HG03575 (cell line): ENCODE measurements around the gene SH3TC1.

Source experiments
- ATAC-seq: cut with Tn5 transposase; IDR thresholded peaks from one replicate; pipeline ENCODE4 v1.9.1; 2021; ENCODE audit not compliant: unreplicated experiment, insufficient number of reproducible peaks, low FRiP score; ENCODE audit errors: extremely low read depth

The SH3TC1 gene

DNA sequence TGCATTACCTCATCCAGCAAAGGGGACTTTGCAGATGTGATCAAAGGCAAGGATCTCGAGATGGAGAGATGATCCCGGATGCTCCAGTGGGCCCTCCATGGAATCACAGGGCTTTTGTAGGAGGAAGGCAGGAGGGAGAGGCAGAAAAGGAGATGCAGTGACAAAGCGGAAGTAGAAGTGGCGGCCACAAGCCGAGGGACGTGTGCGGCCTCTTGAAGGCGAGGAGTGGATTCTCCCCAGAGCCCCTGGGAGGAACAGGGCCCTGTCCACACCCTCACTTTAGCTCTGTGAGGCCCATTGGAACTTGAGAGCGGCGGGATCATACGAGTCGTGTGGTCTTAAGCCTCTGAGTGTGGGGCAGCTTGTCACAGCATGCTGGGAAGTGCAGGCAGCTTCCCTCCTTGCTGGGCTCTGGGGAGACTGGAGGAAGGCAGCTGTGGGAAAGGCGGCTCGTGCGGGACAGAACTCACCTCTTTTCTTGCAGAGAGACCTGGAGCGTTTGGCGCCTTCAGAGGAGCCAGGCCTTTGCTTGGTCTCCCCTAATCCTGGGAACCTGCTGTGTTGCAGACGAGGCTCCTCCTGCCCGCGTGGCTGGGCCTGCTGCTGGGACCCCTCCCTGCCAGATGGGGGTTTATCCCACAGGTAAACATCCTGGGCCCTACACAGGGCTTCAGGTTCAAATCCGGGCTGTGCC, 10.2 kb downstream of the SH3TC1 start:
- ATAC-seq = no peak

DNA sequence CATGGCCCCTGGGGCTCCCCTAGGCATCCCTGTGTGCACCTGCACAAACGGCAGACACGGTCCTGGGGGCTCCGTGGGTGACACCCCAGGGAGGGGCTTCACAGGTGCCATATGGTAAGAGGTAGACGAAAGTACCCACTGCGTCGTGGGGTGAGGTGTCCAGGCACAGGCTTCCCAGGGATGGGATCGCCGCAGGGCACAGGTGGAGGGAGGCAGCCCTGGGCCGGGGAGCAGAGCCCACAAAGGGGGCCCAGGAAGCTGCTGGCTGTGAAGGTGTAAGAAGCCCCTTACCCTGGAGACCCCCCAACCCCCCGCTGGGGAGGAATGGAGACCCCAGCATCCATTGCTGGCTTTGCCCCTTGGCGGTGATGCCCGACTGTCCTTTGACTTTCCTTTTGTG, 10.9 kb downstream of the SH3TC1 start:
- no peak for ATAC-seq

DNA sequence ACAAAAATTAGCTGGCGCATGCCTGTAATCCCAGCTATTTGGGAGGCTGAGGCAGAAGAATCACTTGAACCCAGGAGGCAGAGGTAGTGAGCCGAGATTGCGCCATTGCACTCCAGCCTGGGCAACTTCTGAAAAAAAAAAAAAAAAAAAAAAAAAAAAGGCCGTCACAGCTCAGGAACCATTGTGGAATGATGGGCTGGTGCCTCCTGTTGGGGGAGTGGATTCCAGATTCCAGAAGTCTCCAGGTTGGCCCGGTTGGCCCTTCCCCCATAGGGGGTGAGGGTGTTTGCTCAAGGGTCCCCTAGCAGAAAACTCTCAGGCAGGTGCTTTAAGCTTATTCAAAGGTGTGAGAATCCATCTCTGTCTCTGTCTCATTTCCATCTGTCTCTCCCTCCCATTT, 11.5 kb downstream of the SH3TC1 start:
- ATAC-seq = no peak

DNA sequence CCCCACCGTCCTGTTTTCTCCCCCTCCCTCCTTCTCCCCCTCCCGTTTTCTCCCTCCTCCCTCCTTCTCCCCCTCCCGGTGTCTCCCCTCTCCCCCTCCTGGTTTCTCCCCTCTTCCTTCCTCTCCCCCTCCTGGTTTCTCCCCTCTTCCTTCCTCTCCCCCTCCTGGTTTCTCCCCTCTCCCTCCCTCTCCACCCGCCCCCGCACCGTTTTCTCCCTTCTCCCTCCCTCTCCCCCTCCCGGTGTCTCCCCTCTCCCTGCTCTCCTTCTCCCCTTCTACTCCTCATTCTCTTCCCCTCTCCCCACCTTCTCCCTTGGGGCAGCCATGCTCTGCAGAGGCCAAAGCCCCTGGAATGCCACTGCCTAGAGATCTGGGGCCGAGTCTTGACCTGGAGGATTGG, 12.2 kb downstream of the SH3TC1 start:
- ATAC-seq = no peak

DNA sequence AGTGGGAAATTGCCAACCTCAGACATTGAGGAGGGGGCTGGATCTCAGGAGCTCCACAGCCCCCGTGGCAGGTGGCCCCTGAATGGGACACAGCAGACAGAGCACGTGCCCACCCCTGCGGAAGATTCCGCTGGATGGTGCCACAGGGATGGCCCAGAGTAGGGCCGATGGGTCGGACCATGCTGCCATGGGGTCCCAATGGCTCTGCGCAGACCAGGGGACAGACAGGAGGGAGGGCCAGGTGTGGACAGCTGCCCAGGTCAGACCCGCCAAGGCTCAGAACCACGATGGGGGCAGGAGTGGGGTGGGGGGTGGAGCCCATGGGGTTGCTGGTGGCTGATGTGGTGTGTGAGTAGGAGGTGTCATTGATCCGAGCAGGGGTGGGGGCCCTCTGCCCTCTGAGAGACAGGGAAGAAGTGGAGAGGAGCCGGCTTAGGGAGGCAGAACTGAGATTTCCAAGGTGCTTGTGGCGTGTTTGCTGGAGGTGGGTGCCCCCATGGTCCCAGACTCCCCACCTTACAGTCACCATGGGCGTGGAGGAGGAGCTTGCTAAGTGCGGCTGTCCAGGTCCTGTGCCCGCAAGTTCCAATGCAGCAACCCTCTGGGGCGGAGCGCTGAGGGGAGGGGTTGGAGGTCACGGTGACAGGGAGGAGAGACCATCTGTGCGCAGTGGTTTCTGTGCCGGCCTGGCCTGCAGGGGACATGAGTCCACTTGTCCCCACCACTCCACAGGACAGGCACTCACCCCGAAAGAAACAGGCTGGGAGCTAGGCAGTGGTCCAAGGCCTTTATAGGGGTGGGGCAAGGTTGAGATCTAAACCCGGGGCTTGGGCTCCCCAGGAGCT, 12.9 kb downstream of the SH3TC1 start:
- no peak for ATAC-seq

DNA sequence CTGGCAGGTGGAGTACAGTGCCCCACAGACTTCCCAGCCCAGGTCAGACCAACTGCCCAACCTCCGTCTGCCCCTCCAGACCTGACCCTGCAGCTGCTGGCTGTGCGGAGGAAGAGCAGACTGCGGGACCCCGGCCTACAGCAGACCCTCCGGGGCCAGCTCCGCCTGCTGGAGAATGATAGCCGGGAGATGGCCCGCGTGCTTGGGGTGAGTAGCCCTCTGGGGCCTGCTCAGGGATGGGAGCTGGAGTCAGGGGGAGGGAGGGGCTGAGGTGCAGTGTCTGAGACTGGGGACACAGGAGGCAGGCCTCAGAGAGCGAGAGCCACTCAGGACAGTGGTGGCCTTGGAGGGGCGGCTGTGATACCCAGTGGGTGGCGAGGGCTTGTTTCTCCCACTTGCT, 13.5 kb downstream of the SH3TC1 start:
- ATAC-seq = no peak

DNA sequence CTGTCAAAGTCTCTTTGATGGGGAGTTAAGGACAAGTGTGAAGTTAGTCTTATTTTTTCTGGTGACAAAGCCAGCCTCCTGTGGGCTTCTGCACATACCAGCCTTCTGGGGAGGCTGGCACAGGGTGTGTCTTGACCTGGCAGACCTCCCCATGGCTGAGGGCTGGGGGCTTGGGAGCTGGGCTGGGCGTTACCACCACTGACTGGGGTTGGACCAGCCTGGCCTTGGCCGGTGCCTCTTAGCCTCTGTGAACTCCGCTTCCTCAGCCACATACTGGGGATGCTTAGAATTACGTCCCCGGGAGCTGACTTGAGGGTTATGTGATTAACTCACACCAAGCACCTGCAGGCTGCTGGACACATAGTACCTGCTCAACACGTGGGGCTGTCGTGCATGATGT, 14.0 kb downstream of the SH3TC1 start:
- ATAC-seq = no peak

DNA sequence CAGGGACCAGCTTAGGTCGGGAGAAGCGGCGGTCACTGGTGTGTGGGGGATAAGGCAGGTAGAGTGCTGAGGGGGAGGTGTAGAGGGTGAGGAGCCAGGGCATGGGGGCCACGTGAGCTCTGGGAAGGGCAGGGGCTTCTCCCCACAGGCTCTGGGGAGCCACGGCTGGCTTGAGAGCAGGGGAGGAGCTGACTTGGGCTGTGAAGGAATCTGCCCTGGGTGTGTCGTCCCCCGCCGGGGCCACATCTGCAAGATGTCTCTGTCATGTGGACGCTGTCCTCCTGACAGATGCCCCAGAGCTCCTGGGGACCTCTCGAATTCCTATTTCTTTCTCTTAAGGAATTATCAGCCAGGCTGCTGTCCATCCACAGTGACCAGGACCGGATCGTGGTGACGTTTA, 15.0 kb downstream of the SH3TC1 start:
- no peak for ATAC-seq

DNA sequence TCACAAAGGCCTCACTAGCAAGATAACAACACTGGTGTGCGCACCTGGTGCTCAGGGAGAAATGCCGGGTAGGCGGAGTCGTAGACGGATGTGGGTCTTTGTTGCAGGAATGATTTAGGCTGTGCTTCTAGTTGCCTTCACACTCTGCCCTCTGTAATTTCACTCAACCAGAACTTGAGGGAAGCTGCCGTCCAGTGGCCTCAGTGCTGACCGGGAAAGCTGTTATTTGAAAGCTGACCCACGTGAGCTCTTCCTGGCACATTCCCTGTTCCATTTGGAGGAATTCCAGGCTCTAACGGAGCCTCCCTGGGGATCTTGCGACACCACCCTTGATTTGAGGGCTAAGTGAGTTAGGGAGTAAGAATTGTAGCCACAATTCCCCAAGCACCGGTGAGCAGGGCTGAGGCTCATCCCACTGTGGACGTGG, 15.9 kb downstream of the SH3TC1 start:
- no peak for ATAC-seq

DNA sequence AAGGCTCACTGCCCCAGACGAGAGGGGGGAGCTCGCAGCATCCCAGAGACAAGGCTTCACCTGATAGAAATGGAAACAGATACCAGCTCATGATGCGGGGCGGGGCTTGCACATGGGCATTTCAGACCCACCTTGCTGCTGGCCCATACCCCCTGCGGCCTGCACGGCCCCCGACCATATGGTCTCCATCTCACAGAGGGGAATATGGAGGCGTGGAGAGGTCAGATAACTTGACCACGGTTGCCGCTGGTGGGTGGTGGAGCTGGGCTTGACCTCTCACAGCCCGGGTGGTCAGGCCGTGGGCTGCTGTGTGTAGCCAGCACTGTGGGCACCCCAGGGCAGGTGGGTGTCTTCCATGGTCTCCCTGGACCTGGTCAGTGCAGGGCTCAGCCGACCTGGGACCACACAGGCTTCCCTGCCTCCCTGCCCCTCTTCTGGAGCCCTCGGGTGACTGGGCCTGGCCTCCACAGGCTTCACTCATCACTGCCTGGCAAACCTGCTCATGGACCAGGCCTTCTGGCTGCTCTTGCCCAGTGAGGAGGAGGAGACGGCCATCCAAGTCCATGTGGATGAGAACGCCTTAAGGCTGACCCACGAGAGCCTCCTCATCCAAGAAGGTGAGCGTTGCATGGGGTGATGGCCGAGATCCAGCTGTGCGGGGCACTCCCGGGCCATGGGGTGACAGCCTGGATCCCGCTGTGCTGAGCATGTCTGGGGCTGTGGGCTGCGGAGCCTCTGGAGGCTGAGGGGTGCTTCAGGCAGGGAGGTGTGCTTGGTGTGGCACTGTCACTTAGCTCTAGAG, 16.8 kb downstream of the SH3TC1 start:
- ATAC-seq = no peak

DNA sequence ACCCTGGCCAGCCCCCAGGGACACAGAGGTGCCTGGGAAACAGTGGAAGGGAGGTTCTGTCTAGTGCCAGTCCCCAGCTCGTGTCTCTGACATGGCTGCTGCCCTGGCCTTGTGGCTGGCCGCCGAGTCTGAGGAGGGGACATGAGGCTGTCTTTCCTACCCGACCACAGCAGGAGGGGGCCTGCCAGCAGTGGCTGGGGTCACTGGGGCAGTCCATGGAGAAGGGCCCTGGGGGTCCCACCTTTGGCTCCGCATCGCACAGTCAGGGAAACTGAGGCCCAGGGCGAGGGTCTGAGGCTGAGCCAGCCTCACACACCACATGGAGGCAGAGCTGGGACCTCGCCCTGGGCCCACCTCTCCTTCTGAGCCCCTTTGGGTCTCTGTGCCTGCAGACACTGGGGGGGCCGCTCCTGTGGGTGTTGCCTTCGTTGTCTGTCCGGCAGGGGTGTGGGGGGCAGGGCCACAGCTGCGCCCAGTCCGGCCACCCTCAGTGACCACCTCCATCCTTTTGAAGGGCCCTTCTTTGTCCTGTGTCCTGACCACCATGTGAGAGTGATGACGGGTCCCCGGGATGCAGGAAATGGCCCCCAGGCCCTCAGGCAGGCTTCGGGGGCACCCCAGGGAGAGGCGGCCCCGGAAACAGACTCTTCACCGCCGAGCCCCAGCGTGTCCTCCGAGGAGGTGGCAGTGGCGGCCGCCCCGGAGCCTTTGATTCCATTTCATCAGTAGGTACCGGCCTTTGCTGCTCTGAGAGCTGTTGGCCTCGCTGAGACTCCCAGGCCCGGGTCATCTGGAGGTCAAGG, 17.6 kb downstream of the SH3TC1 start:
- ATAC-seq = no peak

DNA sequence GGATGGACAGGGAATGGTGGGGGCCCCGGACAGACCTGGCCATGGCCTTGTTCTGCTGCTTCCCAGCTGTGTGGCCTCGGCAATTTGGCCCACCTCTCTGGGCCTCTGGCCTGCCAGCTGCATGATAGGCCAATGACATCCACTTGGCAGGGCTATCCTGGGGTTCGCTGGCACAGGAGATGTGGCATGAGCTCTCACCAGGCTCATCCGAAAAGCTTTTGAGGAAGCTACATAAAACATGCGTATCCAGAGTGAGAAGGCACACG, 18.1 kb downstream of the SH3TC1 start:
- no peak for ATAC-seq

DNA sequence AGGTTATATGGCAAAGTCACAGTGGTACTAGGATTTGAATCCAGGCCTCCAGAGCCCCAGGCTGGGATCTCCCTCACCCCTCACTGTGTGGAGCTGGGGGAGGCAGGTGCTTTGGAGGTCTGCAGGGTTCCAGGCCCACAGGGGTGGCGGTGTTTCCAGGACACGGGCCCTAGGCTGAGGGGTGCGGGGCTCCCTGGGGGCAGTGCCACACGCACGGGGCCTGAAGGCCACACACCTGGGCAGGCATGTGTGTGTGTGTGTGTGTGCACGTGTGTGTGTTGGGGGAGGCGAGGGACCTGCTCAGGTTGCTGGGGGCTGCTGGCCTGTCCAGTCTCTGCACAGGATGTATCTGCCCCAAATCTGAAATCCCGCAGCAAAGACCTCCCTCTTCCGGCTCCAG, 18.8 kb downstream of the SH3TC1 start:
- no peak for ATAC-seq

DNA sequence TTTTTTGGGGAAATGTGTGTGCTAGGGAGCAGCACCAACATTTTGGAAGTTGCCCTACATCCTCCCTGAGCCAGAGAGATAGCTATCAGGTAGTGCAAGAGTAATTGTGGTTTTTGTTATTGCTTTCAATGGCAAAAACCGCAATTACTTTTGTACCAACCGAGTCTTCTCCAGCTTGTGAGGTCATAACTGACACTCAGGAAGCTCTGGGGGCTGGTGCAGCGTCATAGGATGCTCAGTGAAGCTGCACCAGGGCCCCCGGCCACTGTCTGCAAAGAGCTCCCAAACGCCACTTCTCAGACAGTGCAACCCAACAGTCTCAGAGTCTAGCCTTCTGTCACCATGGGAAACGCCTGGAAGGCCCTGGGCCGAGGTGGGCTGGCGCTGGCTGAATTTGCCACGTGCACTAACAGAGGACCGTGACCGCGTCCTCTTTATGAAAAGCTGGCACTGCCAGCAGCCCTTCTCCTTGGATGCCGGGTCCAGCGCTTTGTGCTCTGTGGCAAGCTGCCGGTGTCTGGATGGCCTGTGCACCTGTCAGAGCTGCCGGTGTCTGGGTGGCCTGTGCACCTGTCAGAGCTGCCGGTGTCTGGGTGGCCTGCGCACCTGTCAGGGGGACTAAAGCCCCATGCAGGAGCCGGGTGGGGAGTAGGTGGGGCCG, 19.4 kb downstream of the SH3TC1 start:
- ATAC-seq = no peak

DNA sequence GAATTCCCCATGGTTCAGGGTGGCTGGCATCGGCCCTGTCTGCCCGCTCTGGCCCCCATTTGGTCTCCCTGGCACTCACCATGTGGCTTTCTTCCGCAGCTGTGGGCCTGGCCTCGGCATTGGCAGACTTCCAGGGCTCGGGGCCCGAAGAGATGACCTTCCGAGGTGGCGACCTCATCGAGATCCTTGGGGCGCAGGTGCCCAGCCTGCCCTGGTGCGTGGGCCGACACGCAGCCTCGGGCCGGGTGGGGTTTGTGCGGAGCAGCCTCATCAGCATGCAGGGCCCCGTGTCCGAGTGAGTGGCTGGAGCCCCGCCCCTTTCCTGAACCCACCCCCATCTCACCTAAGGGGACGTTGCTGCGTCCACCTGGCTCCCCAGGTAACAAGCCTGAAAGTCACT, 20.1 kb downstream of the SH3TC1 start:
- ATAC-seq = no peak

DNA sequence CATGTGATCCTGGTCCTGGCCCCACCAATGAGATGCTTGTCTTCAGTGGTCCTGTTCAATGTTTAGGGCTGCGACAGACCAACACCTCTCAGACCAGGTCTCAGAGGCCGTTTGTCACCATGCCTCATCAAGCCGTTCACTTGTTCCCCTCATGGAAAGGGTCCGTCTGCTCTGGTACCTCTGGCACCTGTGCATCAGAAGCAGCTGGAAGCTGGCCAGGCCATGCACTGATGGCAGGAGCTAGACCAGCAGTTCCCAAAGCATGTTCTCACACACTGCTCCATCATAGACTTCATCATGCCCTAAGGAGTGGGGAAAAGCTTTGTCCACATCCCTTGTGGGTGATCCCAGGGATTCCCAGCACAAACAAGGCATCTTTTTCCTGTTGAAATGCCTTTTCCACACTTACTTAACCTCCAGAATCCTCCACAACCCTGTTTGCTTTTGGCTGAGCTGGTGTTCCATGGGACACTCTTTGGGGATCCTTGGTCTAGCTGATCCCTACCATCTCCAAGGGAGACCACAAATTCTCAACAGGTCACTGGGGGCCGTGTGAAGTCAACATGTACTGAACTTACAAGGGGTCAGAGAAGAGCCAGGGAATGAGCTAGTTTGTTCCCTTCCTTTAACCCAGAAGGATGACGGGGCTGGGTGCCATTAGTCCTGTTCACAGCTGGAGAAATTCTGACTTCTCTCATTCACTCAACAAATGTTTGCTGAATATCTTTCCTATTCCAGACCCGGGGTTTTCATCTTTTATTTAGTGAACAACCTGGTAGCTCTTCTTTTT, 21.8 kb downstream of the SH3TC1 start:
- ATAC-seq = no peak

DNA sequence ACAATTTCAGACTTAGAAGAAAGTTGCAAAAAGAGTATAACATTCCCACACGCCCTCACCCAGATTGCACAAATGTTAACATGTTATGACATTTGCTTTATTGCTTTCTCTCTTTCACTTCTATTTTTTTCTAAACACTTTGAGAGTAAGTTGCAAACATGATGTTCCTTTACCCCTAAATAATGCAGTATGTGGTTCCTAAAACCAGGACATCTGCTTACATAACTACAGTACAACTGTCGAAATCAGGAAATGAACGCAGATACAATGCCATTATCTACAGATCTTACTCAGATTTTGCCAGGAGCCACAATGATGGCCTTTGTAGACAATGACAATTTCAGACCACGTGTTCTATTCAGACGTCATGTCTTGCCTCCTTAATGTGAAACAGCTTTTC, 22.4 kb downstream of the SH3TC1 start:
- no peak for ATAC-seq

DNA sequence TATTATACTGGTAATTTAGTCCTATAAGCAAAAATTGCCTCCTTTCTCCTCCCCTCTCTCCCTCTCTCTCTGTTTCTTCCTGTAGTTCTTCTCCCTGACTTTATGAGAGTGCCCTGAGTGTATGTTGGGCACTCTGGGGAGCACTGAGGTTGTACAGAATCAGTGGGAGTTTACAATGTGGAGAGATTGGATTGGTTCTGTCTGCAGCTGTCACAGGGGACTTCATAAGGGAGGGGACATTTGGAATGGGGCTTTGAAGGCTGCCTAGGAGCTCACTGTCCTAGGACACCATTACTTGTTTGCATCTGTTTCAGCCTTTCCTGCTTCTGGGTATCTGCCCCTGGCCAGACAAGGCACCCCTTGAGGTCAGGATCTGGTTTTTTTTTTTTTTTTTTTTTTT, 22.9 kb downstream of the SH3TC1 start:
- ATAC-seq = no peak
